Osteocyte (in vitro differentiated cells): ENCODE data around the gene MX2. TPM values are rescaled to one million over a fixed set of nuclear protein-coding genes. Genes with fewer than 3 reads are reported as not detected.

Experiments
- DNase-seq: peaks from one replicate; pipeline ENCODE4 v3.0.0; 2021; ENCODE audit warnings: mixed read lengths; ENCODE audit not compliant: unreplicated experiment; ENCODE audit errors: extremely low spot score
- H3K27ac Mint-ChIP-seq: one replicate; pipeline ENCODE4 v1.8.0; 2021; ENCODE audit warnings: mild to moderate bottlenecking, mixed read lengths; ENCODE audit not compliant: unreplicated experiment
- H3K27me3 Mint-ChIP-seq: one replicate; pipeline ENCODE4 v1.8.0; 2021; ENCODE audit warnings: mixed read lengths; ENCODE audit not compliant: unreplicated experiment
- H3K36me3 Mint-ChIP-seq: one replicate; pipeline ENCODE4 v1.8.0; 2021; ENCODE audit warnings: mixed read lengths; ENCODE audit not compliant: unreplicated experiment
- H3K4me1 Mint-ChIP-seq: one replicate; pipeline ENCODE4 v1.8.0; 2021; ENCODE audit warnings: mixed read lengths; ENCODE audit not compliant: unreplicated experiment
- H3K4me3 Mint-ChIP-seq: one replicate; pipeline ENCODE4 v1.8.0; 2021; ENCODE audit warnings: mild to moderate bottlenecking, moderate library complexity, mixed read lengths; ENCODE audit not compliant: unreplicated experiment
- H3K9me3 Mint-ChIP-seq: one replicate; pipeline ENCODE4 v1.8.0; 2021; ENCODE audit warnings: mixed read lengths; ENCODE audit not compliant: unreplicated experiment
- total RNA-seq: library from RNA; stranded (reverse); gene quantifications from 2 replicates; pipeline ENCODE4 v1.2.1, GENCODE V29; 2021
- TF ChIP-seq, protein P1 (sequence below): fragments of 200-600 bp; sonication (generic); IDR thresholded peaks from 2 replicates; pipeline ENCODE4 v1.5.0; 2021; ENCODE audit warnings: antibody characterized with exemption, mild to moderate bottlenecking, moderate library complexity

The MX2 gene
- total RNA-seq, 1 donor from 2014 or later = not detected

DNA sequence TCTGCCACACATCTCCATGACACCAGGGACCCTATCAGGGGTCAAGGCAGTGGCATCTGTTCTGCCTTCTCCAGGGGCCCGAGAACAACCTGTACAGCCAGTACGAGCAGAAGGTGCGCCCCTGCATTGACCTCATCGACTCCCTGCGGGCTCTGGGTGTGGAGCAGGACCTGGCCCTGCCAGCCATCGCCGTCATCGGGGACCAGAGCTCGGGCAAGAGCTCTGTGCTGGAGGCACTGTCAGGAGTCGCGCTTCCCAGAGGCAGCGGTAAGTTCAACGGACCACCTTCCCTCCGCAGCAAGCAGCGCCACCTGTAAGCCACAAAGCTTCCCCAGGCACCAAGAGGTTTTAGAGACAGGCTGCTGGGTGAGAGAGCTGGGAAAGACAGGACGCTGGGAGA lies 15.9 kb downstream of the MX2 start:
- DNase-seq = no peak
- TF ChIP-seq, protein P1, sequence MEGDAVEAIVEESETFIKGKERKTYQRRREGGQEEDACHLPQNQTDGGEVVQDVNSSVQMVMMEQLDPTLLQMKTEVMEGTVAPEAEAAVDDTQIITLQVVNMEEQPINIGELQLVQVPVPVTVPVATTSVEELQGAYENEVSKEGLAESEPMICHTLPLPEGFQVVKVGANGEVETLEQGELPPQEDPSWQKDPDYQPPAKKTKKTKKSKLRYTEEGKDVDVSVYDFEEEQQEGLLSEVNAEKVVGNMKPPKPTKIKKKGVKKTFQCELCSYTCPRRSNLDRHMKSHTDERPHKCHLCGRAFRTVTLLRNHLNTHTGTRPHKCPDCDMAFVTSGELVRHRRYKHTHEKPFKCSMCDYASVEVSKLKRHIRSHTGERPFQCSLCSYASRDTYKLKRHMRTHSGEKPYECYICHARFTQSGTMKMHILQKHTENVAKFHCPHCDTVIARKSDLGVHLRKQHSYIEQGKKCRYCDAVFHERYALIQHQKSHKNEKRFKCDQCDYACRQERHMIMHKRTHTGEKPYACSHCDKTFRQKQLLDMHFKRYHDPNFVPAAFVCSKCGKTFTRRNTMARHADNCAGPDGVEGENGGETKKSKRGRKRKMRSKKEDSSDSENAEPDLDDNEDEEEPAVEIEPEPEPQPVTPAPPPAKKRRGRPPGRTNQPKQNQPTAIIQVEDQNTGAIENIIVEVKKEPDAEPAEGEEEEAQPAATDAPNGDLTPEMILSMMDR = no peak
- H3K4me1 Mint-ChIP-seq = no peaks in the 10 kb centered on the region
- H3K9me3 Mint-ChIP-seq = no peaks in the 10 kb centered on the region
- H3K36me3 Mint-ChIP-seq = no peaks in the 10 kb centered on the region
- no peaks in the 10 kb centered on the region for H3K27me3 Mint-ChIP-seq
- no peak overlapping the region for H3K27ac Mint-ChIP-seq
- H3K4me3 Mint-ChIP-seq = no peak overlapping the region

DNA sequence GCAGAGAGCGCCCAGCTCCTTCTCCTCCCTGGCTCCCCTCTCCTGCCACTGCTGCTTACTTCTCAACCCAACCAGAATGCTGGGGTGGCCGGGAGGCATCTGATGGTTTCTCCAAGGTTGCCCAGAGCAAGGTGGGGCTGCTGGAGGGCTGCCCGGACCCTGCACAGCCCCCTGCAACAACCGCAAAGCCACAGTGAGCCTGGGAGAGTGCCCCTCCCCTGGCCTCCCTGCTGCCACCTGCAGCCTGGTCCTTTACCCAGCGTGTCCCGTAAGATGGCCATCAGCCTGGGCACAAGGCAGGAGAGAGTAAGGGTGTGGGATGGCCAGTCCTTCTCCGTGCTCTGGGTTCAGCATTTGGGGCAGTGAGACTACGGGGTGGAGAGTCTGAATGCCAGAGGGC lies 17.0 kb downstream of the MX2 start:
- DNase-seq = no peak
- H3K4me3 Mint-ChIP-seq = no peak overlapping the region
- H3K36me3 Mint-ChIP-seq = no peaks in the 10 kb centered on the region
- no peaks in the 10 kb centered on the region for H3K4me1 Mint-ChIP-seq
- no peaks in the 10 kb centered on the region for H3K9me3 Mint-ChIP-seq
- TF ChIP-seq, protein P1 = no peak
- no peaks in the 10 kb centered on the region for H3K27me3 Mint-ChIP-seq
- H3K27ac Mint-ChIP-seq = no peak overlapping the region

DNA sequence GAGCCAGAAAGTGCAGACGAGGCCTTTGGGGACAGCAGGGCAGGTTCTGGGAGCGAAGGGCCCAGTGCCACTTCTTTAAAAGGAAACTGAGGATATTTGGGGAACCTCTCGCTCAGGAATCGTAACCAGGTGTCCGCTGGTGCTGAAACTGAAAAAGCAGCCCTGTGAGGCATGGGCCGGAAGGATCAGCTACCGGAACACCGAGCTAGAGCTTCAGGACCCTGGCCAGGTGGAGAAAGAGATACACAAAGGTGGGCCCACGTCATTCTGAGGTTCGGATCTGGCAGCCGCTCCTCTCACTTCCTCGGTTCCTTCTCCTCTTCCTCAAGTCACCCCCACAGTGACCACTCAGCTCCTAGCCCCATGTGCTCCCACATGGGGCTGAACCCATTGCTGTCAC lies 18.1 kb downstream of the MX2 start:
- no peaks in the 10 kb centered on the region for H3K4me1 Mint-ChIP-seq
- H3K27ac Mint-ChIP-seq = no peak overlapping the region
- TF ChIP-seq, protein P1 = no peak
- H3K36me3 Mint-ChIP-seq = no peaks in the 10 kb centered on the region
- H3K4me3 Mint-ChIP-seq = no peak overlapping the region
- H3K9me3 Mint-ChIP-seq = no peaks in the 10 kb centered on the region
- no peak for DNase-seq
- no peaks in the 10 kb centered on the region for H3K27me3 Mint-ChIP-seq

DNA sequence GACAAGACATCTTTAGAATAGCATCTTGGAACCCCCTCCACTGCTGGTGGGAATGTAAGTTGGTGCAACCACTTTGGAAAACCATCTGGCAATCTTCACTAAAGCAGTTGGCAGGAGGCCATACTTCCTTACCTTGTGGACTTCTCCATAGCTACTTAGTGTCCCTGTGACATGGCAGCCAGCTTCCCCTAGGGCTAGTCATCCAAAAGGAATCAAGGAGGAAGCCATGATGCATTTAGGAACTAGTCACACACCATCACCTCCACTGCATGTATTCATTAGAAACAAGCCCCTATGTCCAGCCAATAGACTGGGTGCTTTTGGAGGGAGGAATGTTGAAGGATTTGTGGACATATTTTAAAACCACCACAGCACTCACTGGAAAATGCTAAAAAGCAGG lies 19.9 kb downstream of the MX2 start:
- Mint-ChIP-seq H3K4me3 (no peak overlapping the region), H3K4me1 (no peaks in the 10 kb centered on the region), H3K27ac (no peak overlapping the region), H3K9me3 (no peaks in the 10 kb centered on the region), H3K27me3 (peaks cover 3% of the 10 kb centered on the region), H3K36me3 (no peaks in the 10 kb centered on the region)
- TF ChIP-seq, protein P1 = no peak
- DNase-seq = no peak

DNA sequence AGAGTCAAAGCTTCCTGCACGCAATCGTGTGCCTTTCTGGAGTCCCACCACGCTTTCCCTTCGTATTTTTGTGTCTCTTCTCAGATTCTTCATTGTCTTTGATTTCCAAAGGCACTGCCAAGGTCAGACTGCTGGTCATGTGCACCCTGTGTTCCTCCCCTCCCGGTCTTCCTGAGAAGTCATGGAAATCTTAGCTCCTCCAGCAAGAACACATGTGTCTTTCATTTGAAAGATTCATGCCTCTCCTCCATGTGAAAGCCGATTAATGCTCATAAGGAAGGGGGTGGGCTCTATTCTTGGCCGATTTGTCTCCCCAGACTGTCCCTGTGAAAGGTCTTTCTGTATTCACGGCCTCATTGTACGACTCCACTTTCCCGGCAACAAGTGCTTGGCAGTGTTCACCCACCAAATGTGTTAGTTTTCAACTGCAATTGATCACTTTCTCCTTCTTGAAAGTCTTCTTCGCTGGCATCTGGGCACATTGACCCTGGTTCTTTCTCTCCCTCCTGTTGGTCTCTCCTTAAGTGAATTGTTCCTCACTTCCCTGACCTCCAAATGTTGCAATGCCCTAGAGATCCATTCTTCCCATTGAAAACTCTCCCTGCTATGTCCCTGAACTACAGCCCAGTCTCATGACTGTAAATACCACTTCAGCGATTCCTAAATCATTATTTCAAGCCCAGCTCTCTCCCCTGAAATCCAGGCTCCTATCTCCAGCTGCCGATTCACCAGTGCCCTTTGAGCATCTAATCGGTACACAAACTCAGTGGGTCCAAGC lies 25.4 kb downstream of the MX2 start:
- Mint-ChIP-seq H3K9me3 (peaks cover 3% of the 10 kb centered on the region), H3K27me3 (peaks cover 19% of the 10 kb centered on the region), H3K36me3 (no peaks in the 10 kb centered on the region), H3K4me3 (no peak overlapping the region), H3K27ac (no peak overlapping the region), H3K4me1 (no peaks in the 10 kb centered on the region)
- TF ChIP-seq, protein P1 = no peak
- no peak for DNase-seq
